T47D (cell line): Measurements from ENCODE around the gene MAP3K4.

ENCODE experiments used
- DNase-seq, 2 experiments: peaks; one replicate each; pipeline versions ENCODE4 v3.0.0 to v3.0.0-alpha.2; 2011 to 2012; ENCODE audit warnings: low read depth in 1 of 2, low spot score in 1 of 2
- JUND ChIP-seq: IDR thresholded peaks from 2 replicates; pipeline ENCODE4 v1.6.1; 2012; ENCODE audit warnings: low read depth
- in situ Hi-C: cut with HindIII; loops from 2 replicates; pipeline ENCODE4 v1.10.0; 2016; ENCODE audit warnings: low sequenced_read_pairs, low pct_unique_long_range_greater_than_20kb

Gene MAP3K4

GRCh38 chr6:160991406-160992060, at the start of gene MAP3K4:
Gene MAP3K4, plus strand, starts transcription at chr6:160991769. Its CDS starts 163 bp downstream, at chr6:160991932.
- no peak for TF ChIP-seq JUND
- in situ Hi-C loops: no loop called here
- DNase-seq: peak; percentile 51 to 81

GRCh38 chr6:160943997-160944396, 47.6 kb upstream of the MAP3K4 start:
- in situ Hi-C loops: no loop called here
- no peak for DNase-seq
- TF ChIP-seq JUND: no peak

GRCh38 chr6:160945516-160946177, 45.9 kb upstream of the MAP3K4 start:
- DNase-seq: no peak
- in situ Hi-C loops: no loop called here
- no peak for TF ChIP-seq JUND

GRCh38 chr6:160949531-160949930, 42.0 kb upstream of the MAP3K4 start:
- no peak for DNase-seq
- in situ Hi-C loops: no loop called here
- TF ChIP-seq JUND: no peak

GRCh38 chr6:160950507-160950906, 41.1 kb upstream of the MAP3K4 start:
- in situ Hi-C loops: no loop called here
- DNase-seq: peak in 1 of 2 experiments; percentile 41
- TF ChIP-seq JUND: no peak

- in situ Hi-C loops: no loop called here
- TF ChIP-seq JUND: no peak
- no peak for DNase-seq
Observed at GRCh38 chr6:160951187-160952030, 40.2 kb upstream of the MAP3K4 start.

GRCh38 chr6:160952633-160953281, 38.8 kb upstream of the MAP3K4 start:
- no peak for DNase-seq
- in situ Hi-C loops: no loop called here
- no peak for TF ChIP-seq JUND

GRCh38 chr6:160955508-160956295, 35.9 kb upstream of the MAP3K4 start:
- no peak for TF ChIP-seq JUND
- DNase-seq: no peak
- in situ Hi-C loops: no loop called here

- peak in 1 of 2 experiments; percentile 0 for DNase-seq
- in situ Hi-C loops: no loop called here
- TF ChIP-seq JUND: no peak
Observed at GRCh38 chr6:160956300-160957035, 35.1 kb upstream of the MAP3K4 start.

- no peak for DNase-seq
- TF ChIP-seq JUND: no peak
- in situ Hi-C loops: no loop called here
Observed at GRCh38 chr6:160959726-160960435, 31.7 kb upstream of the MAP3K4 start.

GRCh38 chr6:160960839-160961238, 30.7 kb upstream of the MAP3K4 start:
- in situ Hi-C loops: no loop called here
- no peak for TF ChIP-seq JUND
- DNase-seq: no peak
